NB4 (cell line): ENCODE measurements around the gene RPN1.

ENCODE experiments used
- CTCF ChIP-seq: IDR thresholded peaks from one replicate; pipeline ENCODE4 v1.5.1; 2012; ENCODE audit warnings: low read depth, low read length
- POLR2A ChIP-seq: IDR thresholded peaks from 2 replicates; pipeline ENCODE4 v1.6.1; 2011; ENCODE audit warnings: mild to moderate bottlenecking; ENCODE audit not compliant: insufficient read length; ENCODE audit errors: extremely low read depth

- TF ChIP-seq CTCF (no peak), POLR2A (no peak)
These were observed 37.4 kb downstream of the RPN1 start for GRCh38 chr3:128613083-128613829.
